ENCODE measurements around the gene FADS6. TPM values are rescaled to one million over a fixed set of nuclear protein-coding genes. Genes with fewer than 3 reads are reported as not detected.

Gene FADS6
- total RNA-seq, 1 donor from 2014 or later, result not detected

GRCh38 chr17:74836191-74836590 lies 57.2 kb downstream of the FADS6 start:
- H3K27ac Mint-ChIP-seq (ENCODE audit: unreplicated experiment), result no peak overlapping the region
- H3K27me3 Mint-ChIP-seq (ENCODE audit: unreplicated experiment), result peaks cover 20% of the 10 kb centered on the region
- H3K9me3 Mint-ChIP-seq (ENCODE audit: unreplicated experiment), result no peaks in the 10 kb centered on the region
- peaks cover 16% of the 10 kb centered on the region for H3K4me1 Mint-ChIP-seq (ENCODE audit: unreplicated experiment)
- H3K36me3 Mint-ChIP-seq (ENCODE audit: low read depth, unreplicated experiment), result peaks cover 18% of the 10 kb centered on the region
- no peak for TF ChIP-seq CTCF (IDR thresholded peaks at IDR 0.05; ENCODE audit: unreplicated experiment)
- no peak overlapping the region for H3K4me3 Mint-ChIP-seq (ENCODE audit: unreplicated experiment)
- no peak for DNase-seq (ENCODE audit: low spot score)

GRCh38 chr17:74833501-74834377 lies 59.7 kb downstream of the FADS6 start:
- Mint-ChIP-seq H3K36me3 (ENCODE audit: low read depth, unreplicated experiment) (peaks cover 18% of the 10 kb centered on the region), H3K4me3 (ENCODE audit: unreplicated experiment) (no peak overlapping the region), H3K4me1 (ENCODE audit: unreplicated experiment) (peaks cover 3% of the 10 kb centered on the region), H3K27me3 (ENCODE audit: unreplicated experiment) (peaks cover 13% of the 10 kb centered on the region), H3K27ac (ENCODE audit: unreplicated experiment) (no peak overlapping the region), H3K9me3 (ENCODE audit: unreplicated experiment) (no peaks in the 10 kb centered on the region)
- no peak for TF ChIP-seq CTCF (IDR thresholded peaks at IDR 0.05; ENCODE audit: unreplicated experiment)
- DNase-seq (ENCODE audit: low spot score), result no peak

GRCh38 chr17:74832421-74832820 lies 61.0 kb downstream of the FADS6 start:
- Mint-ChIP-seq H3K9me3 (ENCODE audit: unreplicated experiment) (no peaks in the 10 kb centered on the region), H3K36me3 (ENCODE audit: low read depth, unreplicated experiment) (peaks cover 18% of the 10 kb centered on the region), H3K4me1 (ENCODE audit: unreplicated experiment) (peaks cover 3% of the 10 kb centered on the region), H3K4me3 (ENCODE audit: unreplicated experiment) (no peak overlapping the region), H3K27ac (ENCODE audit: unreplicated experiment) (no peak overlapping the region), H3K27me3 (ENCODE audit: unreplicated experiment) (peaks cover 13% of the 10 kb centered on the region)
- DNase-seq (ENCODE audit: low spot score), result no peak
- no peak for TF ChIP-seq CTCF (IDR thresholded peaks at IDR 0.05; ENCODE audit: unreplicated experiment)

GRCh38 chr17:74831444-74832146 lies 61.8 kb downstream of the FADS6 start:
- peaks cover 11% of the 10 kb centered on the region for H3K27me3 Mint-ChIP-seq (ENCODE audit: unreplicated experiment)
- peaks cover 3% of the 10 kb centered on the region for H3K4me1 Mint-ChIP-seq (ENCODE audit: unreplicated experiment)
- no peak overlapping the region for H3K4me3 Mint-ChIP-seq (ENCODE audit: unreplicated experiment)
- H3K9me3 Mint-ChIP-seq (ENCODE audit: unreplicated experiment), result no peaks in the 10 kb centered on the region
- no peak overlapping the region for H3K27ac Mint-ChIP-seq (ENCODE audit: unreplicated experiment)
- TF ChIP-seq CTCF (IDR thresholded peaks at IDR 0.05; ENCODE audit: unreplicated experiment), result no peak
- DNase-seq (ENCODE audit: low spot score), result no peak
- H3K36me3 Mint-ChIP-seq (ENCODE audit: low read depth, unreplicated experiment), result peaks cover 13% of the 10 kb centered on the region

DNA sequence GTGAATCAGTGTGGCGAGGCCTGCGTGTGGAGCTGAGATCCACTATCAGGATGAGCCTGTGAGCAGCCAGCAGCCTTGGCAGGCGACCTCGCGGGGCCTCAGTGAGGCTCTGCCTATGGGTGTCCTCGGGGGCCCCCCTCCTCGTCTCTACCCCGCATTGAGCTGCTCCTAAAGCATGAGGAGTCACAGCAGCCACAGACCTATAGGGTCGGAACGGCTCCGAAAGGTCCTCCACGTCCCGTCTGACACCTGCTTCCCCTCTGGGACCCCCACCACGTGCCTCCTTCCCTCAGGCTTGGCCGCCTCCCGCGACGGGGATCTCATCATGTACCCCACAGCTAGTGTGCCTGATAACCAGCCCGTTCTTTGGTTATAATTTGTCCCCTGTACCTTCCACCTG lies 62.6 kb downstream of the FADS6 start:
- no peaks in the 10 kb centered on the region for H3K9me3 Mint-ChIP-seq (ENCODE audit: unreplicated experiment)
- no peak for DNase-seq (ENCODE audit: low spot score)
- H3K36me3 Mint-ChIP-seq (ENCODE audit: low read depth, unreplicated experiment), result peaks cover 6% of the 10 kb centered on the region
- H3K27me3 Mint-ChIP-seq (ENCODE audit: unreplicated experiment), result peaks cover 8% of the 10 kb centered on the region
- peaks cover 3% of the 10 kb centered on the region for H3K4me1 Mint-ChIP-seq (ENCODE audit: unreplicated experiment)
- no peak overlapping the region for H3K4me3 Mint-ChIP-seq (ENCODE audit: unreplicated experiment)
- no peak for TF ChIP-seq CTCF (IDR thresholded peaks at IDR 0.05; ENCODE audit: unreplicated experiment)
- no peak overlapping the region for H3K27ac Mint-ChIP-seq (ENCODE audit: unreplicated experiment)

All from endothelial cell (in vitro differentiated cells).